ENCODE data around the gene C11orf52.

The C11orf52 gene

DNA sequence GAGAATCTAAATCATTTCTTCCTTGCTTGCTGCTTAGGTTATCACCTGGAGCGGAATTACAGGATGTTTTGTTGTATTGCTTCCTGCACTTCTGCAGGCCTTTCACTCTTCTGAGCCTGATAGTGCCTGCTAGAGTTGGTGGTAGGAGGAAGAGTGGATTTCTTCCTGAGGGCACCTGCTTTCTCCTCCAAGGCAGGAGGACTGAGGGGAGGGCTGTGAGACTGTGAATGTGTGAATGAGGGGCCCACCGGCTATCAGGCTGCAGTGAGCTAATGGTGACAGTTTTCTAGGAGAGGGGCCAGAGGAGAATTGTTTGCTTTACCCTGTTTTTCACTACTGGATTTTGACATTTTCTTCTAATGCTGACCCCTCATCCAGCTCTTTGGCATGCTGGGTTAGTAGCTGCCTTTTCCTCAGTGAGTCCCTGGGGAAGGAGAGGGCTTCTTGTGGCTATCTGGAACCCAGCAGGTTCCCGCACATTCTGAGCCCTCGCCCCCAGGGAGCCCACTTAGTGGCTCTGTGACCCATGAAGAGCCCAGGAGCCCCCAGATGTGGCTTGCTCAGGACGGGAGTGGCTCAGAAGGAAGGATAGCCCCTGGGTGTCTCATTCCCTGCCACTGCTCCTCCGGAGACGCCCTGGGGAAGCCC, 57.5 kb downstream of the C11orf52 start:
- no peak for DNase-seq (ENCODE audit: low read depth)
